Inflammatory macrophage treated with lipopolysaccharide for 1 hour (primary cell): ENCODE measurements around the gene PNLIPRP1.

Source experiments
- DNase-seq, 2 donors: peaks; one replicate each; pipeline ENCODE4 v3.0.0-alpha.2; 2020 to 2022

PNLIPRP1 gene

GRCh38 chr10:116633216-116633600 lies 42.4 kb downstream of the PNLIPRP1 start:
- DNase-seq: no peak

- no peak for DNase-seq
Observed at GRCh38 chr10:116634126-116634975, 43.6 kb downstream of the PNLIPRP1 start.

GRCh38 chr10:116636385-116636784 lies 45.6 kb downstream of the PNLIPRP1 start:
- no peak for DNase-seq

- no peak for DNase-seq
Observed at GRCh38 chr10:116636976-116637375, 46.2 kb downstream of the PNLIPRP1 start.

- no peak for DNase-seq
Observed at GRCh38 chr10:116637830-116638229, 47.1 kb downstream of the PNLIPRP1 start.

- DNase-seq: no peak
Observed at GRCh38 chr10:116646502-116646901, 55.7 kb downstream of the PNLIPRP1 start.

GRCh38 chr10:116648903-116649302 lies 58.1 kb downstream of the PNLIPRP1 start:
- DNase-seq: no peak

GRCh38 chr10:116653885-116654284 lies 63.1 kb downstream of the PNLIPRP1 start:
- no peak for DNase-seq

- peak in 1 of 2 donors; percentile 13 for DNase-seq
Observed at GRCh38 chr10:116654816-116655215, 64.1 kb downstream of the PNLIPRP1 start.

GRCh38 chr10:116655568-116655967 lies 64.8 kb downstream of the PNLIPRP1 start:
- DNase-seq: no peak

GRCh38 chr10:116656044-116656443 lies 65.3 kb downstream of the PNLIPRP1 start:
- no peak for DNase-seq

- DNase-seq: no peak
Observed at GRCh38 chr10:116657863-116658551, 67.2 kb downstream of the PNLIPRP1 start.
